HG02981 (cell line): ENCODE measurements around the gene SYT6.

Source experiments
- ATAC-seq: cut with Tn5 transposase; IDR thresholded peaks from one replicate; pipeline ENCODE4 v1.9.1; 2021; ENCODE audit warnings: mild to moderate bottlenecking, moderate library complexity; ENCODE audit not compliant: unreplicated experiment

Gene SYT6

DNA sequence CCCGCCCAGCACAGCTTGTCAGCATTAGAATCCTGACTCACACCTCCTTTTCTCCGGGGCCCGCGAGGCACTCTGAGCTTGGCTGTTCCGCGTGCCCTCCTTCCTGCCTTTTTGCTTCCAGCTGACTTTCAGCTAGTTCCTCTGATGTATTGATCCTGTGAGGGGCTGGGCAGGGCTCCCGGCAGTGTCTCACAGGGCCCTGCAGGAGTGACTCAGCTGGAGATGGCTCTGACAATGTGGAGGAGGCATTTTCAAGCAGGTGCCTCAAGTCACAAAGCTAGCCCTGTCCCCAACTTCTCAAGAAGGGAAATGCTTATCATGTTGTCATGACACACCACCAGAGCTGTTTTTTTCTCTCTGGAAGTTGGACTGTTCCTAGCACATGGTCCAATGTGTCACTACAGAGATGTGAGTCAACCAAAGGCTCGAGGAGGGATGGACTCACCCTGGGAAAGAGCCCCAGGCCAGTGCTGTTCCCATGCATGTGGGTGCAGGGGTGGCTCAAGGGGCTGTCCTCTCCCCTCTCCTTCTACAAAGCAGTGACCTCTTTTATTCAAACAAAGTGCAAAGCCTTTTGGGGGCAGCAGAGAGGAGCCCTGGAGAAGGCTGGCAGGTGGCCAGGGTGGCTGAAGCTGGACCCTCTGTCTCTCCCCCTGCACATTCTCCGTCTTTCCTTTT is 30.6 kb downstream of the SYT6 start:
- no peak for ATAC-seq

DNA sequence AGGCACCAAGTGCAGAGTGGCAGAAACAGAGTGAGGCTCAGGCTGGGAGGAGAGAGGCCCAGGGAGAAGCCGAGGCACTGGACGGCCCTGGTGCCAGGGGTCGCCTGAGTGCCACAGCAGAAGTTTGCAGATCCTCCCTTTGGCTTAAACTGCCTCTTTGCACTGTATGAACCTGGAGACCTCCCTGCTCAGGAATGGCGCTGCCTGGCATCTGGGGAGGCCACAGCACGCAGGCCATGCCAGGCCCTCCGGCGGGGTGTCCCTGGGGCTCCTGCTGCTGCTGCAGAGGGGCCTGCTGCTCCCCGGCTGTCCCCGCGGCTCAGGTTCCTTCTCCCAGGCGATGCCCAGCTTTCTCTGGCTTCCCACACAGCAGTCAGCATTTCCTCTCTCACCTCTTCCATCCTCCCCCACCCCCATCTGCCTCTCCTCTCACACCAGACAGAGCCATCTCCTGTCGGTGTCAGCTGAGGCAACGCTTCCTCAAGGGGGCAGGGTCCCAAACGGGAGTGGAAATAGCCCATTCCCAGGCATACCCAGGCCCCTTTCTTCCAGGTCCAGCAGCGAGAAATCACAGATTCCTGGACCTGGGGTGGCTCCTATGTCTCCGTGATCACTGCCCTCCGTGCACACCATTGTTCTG is 35.2 kb downstream of the SYT6 start:
- no peak for ATAC-seq

DNA sequence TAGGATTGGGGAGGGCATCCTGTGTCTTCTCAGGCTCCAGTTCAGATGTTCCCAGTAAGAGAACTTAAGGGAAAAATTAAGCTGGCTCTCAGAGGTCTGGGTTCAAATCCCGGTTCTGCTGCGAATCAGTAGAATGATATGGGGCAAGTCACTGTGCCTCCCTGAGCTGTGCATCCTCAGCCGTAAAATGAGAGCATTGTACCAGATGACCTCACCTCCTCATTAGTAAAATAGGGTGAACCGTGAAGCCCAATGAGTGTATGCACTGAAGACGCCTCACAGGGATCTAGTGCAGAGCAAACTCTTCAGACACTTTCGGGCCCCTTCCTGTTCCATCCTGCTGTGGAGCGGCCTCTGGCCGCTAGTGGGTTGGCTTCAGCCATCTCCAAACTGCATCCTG is 36.0 kb downstream of the SYT6 start:
- ATAC-seq, result no peak

GRCh38 chr1:114116086-114116485 is 37.6 kb downstream of the SYT6 start:
- no peak for ATAC-seq

DNA sequence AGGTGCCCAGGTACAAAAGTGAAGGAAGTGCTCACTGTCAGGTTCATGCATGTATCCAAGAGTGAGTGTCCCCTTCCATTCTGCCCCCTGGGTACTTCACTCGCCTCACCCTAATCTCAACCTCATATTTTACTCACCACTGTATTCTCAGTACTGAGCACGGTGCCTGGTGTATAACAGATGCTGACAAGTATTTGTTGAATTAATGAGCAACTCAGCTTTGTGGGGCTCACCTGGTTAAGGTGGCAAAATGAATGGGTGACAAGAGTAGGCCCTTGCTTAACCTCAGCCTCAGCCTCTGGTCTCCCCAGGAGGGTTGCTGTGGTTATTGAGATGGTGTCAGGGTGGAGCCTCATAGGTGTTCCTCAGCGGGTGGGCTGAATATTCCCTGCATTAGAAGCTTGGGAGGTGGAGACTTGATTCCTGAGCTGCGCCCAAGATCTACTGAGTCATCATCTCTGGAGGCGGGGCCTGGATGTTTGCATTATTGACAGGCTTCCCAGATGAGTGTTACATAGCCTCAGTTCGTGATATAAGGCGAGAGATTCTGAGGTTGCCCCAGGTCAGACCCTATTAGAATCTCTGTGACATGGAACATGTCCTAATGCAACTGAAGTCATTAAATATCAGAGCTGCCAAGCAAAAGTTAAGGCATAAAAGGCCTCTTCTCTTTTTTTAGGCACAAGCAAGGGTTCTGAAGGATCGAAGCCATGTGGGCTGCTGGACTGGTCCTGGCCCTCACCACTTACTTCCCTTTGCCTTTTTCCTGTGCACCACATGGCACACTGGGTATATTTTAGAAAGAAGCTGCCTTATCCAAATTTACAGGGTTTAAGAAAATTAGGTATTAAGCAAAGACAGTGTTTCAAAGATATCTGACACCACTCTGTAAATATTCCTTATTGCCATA is 39.2 kb downstream of the SYT6 start:
- ATAC-seq, result no peak

DNA sequence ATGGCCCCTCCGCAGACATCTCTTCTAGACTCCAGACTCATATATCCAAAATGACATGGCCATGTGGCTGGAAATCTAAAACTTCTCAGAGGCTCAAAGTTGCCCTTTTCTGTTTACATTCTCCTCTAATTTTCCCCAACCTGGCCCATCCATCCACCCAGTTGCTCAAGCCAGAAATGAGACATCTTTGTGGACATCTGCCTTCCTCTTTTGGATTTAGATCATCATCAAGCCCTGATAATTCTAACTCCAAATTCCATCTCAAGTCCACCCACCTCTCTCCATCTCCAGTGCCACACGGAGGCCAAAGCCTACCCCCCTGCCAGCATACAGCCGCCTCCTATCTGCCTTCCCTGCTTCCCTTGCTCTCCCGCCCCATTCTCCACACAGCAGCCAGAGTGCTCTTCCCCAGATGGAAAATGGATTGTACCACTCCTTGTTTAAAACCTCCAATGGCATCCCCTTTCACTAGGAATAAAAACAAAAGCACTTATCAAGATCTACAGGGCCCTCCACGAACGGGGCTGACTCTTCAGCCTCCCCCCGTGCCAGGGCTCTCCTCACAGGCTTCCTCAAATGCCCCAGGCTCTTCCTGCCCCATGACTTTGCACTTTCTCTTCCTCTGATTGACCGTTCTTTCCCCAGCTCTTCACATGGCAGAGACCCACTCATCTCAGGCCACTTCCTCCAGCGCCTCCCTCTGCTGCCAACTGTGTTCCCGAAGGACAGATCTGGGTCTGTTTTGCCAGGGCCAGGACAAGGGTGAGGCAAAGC is 40.1 kb downstream of the SYT6 start:
- no peak for ATAC-seq

GRCh38 chr1:114112775-114113174 is 40.9 kb downstream of the SYT6 start:
- no peak for ATAC-seq

DNA sequence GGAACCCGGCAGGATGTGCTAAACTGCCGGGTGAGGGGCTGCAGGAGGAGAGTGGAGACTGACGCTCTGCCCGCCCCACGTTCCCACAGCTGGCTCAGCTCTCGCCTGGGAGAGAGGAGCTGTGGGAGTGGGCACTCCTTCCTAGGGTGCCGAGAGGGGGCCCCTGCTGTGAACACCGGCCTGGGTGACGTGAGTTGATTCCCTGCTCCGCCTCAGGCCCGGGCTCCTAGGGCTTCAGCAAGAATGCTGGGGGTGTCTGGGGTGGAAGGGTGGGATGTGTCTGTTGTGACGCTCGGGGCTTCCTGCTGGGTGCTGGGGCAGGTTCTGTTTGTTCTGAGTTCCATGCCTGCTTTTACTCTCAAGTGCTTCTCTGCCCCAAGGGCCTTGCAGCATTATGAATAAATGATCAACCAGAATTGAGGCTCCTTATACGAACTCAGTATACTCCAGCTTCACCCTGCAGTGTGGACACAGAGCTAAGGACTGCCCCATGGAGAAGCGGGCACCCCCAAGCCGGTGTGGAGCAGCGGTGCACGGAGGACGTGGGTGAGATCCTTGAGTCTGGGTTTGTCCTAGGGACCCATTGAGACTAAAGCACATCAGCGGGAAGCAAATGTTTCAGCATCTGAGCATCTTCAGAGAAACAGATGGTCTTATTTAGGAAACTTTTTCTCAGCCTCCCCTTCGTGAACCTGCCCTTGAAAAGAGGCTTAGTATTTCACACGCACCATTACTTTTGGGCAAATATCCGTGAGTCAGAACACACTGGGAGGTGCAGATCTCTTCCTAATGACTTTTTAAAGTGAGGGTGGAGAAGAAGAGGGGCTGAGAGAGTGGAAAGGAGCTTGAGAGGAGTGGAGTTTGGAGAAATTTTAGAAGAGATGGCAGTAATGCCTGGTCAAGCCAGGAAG is 41.7 kb downstream of the SYT6 start:
- no peak for ATAC-seq

DNA sequence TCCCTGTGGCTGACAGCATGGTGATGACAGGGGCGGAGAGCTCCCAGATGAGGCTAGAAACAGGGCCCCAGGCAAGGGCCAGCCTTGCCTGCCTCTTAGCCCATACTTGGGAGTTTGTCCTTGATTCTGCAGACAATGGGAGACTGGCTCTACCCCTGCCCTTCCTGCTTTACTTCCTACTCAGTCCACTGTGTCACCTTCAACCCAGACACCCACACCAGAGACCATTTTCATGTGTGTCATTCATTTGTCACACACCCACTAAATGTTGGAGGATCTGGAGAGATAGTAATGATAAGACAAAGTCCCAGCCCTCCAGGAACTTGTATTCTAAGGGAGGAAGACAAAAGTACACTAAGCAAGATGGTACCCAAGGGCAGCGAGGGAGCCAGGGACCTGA is 43.7 kb downstream of the SYT6 start:
- no peak for ATAC-seq

DNA sequence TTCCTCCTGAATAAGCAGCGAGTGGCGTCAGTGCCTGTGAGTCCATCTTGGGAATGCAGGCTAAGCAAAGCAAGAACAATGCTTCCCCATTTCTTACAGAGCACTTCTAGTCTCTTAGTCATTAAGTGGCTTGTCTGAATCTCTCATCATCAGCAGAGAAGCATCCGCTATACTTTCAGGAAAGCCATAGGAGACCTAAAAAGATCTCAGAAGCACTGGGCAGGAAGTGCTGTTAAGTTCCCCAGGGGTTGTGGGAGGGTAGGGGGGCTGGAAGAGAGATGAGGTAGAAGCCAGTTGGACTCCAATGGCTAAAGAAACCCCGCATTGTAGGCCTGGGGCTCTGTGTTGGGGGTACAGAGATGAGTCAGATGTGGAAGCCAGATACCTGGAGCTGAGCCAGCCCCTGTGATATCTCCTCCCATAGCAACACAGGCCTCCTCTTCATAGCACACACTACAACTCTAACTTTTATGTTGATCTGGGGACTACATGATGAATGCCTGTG is 44.9 kb downstream of the SYT6 start:
- ATAC-seq, result peak; percentile 90

DNA sequence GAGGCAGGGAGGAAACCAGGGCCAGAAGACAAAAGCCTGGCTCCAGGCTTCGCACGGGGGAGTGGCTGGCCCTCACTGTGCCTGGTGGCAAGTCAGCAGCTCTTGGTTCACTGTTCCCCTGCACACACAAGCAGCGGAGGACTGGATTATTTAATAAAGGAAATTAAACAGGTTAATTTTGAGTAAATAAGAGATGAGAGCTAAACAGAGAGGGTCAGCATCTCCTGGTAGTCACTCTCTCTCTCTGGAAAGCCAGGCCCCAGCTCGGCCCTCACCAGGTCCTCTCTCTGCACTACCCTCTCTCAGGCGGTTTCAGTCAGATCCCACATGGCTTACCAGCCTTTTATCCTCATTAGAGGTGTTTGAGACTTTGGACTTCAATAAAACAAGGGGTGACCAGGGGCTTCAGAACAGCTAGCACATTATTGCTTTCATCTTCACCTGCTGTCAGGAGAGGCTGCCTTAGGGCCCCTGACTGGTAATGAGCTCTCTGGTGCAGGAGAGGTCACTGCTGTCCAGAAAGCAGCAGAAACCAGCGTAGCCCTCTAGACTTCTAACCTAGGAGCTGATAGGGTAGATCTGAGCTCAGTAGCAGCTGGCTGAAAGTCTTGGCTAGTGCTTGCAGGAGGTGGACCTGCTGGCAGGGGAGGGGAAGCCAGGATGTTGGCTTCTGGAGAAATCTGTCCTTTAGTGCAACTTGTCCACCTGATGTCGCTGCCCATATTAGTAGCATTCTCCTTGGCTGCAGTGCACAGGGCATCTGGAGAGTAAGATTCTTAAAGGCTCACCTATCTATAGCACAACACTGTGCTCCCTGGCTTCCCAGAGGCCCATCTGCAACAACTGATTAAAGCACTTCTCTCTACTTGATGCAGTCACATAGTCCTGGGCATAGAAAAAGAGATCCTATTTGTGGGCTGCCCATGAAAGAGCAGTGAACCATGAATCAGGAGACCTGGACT is 45.9 kb downstream of the SYT6 start:
- ATAC-seq, result no peak

DNA sequence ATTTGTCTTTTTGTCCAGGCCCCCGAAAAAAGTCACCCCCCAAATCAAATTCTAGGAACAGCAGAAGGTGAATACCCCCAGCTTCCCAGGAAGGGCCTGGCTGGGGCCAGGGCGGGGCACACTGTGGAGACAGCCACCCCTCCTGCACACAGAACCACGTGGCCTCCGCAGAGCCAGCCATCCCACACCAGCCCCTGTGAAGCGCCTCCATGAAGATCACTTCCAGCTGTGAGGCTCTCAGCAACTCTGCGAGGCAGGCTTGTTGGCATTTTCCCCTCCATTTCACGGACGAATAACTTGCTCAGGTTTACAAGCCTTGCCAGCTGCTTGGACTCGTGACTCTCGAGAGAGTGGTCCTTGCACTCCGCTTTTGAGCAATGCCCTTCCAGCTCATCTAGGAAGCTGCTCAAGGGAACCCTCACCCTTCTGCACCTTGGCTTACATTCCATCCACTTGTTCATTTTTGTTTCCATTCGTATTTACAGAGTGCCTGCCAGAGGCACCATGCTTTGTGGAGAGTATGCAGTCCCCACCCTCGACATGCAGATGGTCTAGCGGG is 48.2 kb downstream of the SYT6 start:
- no peak for ATAC-seq

- ATAC-seq, result no peak
These were observed 48.7 kb downstream of the SYT6 start for GRCh38 chr1:114104949-114105348.

DNA sequence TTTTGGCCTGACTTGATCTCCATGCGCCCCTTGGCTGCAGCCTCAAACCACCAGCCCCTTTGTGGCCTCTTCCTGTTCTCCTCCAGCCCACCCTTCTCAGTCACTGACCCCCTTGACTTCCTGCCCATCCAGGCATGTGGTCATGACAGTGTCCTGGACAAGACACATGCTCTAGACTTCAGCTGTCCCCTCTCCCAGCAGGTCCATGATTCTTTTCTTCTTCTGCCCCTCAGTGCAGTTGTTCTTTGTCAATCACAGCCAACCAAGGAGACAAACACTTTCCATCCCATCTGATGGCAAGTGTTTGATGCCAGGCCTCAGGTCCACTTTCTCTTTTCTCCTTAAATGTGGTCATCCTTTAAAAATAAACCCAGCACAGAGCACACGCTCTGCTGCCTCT is 49.7 kb downstream of the SYT6 start:
- no peak for ATAC-seq

GRCh38 chr1:114102136-114102535 is 51.5 kb downstream of the SYT6 start:
- no peak for ATAC-seq

- ATAC-seq, result no peak
These were observed 53.5 kb downstream of the SYT6 start for GRCh38 chr1:114100148-114100547.

DNA sequence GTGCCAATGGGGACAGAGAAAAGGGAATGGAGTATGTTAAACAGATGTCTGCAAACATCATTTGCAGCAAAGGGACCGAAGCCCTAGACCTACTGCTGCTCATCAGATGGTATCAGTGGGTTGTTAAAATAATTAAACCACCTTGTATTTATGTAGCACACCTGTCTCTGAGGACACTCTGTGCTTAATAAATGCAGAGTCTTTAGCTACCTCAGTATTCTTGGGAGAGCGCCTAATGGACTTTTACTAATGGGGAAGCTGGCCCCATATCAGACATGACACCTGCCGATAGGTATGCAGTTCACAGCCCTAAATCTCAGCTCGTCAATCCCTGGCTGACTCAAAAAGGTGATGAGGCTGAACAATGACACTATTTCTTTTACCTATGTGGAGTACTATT is 54.4 kb downstream of the SYT6 start:
- ATAC-seq, result no peak

GRCh38 chr1:114097109-114097508 is 56.6 kb downstream of the SYT6 start:
- no peak for ATAC-seq
